Measurements from ENCODE around the gene SYT17.

The SYT17 gene

GRCh38 chr16:19264123-19264673 lies 96.2 kb downstream of the SYT17 start:
- TF ChIP-seq ZFX (IDR thresholded peaks at IDR 0.05) = no peak
- TF ChIP-seq, protein P1, sequence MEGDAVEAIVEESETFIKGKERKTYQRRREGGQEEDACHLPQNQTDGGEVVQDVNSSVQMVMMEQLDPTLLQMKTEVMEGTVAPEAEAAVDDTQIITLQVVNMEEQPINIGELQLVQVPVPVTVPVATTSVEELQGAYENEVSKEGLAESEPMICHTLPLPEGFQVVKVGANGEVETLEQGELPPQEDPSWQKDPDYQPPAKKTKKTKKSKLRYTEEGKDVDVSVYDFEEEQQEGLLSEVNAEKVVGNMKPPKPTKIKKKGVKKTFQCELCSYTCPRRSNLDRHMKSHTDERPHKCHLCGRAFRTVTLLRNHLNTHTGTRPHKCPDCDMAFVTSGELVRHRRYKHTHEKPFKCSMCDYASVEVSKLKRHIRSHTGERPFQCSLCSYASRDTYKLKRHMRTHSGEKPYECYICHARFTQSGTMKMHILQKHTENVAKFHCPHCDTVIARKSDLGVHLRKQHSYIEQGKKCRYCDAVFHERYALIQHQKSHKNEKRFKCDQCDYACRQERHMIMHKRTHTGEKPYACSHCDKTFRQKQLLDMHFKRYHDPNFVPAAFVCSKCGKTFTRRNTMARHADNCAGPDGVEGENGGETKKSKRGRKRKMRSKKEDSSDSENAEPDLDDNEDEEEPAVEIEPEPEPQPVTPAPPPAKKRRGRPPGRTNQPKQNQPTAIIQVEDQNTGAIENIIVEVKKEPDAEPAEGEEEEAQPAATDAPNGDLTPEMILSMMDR (conservative IDR thresholded peaks at IDR 0.05) = no peak
- no peak overlapping the region for H3K27ac ChIP-seq

- TF ChIP-seq, protein P1 (conservative IDR thresholded peaks at IDR 0.05) = no peak
- no peak for TF ChIP-seq ZFX (IDR thresholded peaks at IDR 0.05)
- no peak overlapping the region for H3K27ac ChIP-seq
Measured at GRCh38 chr16:19265380-19265930, 97.4 kb downstream of the SYT17 start.

DNA sequence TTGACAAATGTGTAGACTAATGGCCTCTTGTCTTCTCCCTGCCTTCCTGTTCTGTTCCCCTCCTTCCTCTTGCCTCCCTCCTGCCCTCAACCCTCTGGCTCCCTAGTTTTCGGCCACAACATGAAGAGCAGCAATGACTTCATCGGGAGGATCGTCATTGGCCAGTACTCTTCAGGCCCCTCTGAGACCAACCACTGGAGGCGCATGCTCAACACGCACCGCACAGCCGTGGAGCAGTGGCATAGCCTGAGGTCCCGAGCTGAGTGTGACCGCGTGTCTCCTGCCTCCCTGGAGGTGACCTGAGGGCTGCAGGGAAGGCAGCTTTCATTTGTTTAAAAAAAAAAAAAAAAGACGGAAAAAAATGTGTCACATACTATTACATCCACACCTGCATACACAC lies 98.7 kb downstream of the SYT17 start:
- H3K27ac ChIP-seq = no peak overlapping the region
- TF ChIP-seq, protein P1 (conservative IDR thresholded peaks at IDR 0.05) = no peak
- TF ChIP-seq ZFX (IDR thresholded peaks at IDR 0.05) = no peak

DNA sequence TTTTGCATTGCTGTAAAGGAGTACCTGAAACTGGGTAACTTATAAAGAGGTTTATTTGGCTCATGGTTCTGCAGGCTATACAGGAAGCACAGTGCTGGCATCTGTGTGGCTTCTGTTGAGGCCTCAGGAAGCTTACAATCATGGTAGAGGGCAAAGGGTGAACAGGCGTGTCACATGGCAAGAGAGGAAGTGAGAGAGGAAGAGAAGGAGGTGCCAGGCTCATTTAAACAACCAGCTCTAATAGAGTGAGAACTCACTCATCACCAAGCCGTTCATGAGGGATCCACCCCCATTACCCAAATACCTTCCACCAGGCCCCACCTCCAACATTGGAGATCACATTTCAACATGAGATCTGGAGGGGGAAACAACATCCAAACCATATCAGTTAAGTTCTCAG lies 101.1 kb downstream of the SYT17 start:
- TF ChIP-seq, protein P1 (conservative IDR thresholded peaks at IDR 0.05) = no peak
- no peak for TF ChIP-seq ZFX (IDR thresholded peaks at IDR 0.05)
- H3K27ac ChIP-seq = no peak overlapping the region

- no peak overlapping the region for H3K27ac ChIP-seq
- TF ChIP-seq, protein P1 (conservative IDR thresholded peaks at IDR 0.05) = no peak
- TF ChIP-seq ZFX (IDR thresholded peaks at IDR 0.05) = no peak
Measured at GRCh38 chr16:19274165-19274797, 106.2 kb downstream of the SYT17 start.

- no peak overlapping the region for H3K27ac ChIP-seq
- TF ChIP-seq ZFX (IDR thresholded peaks at IDR 0.05) = no peak
- TF ChIP-seq, protein P1 (conservative IDR thresholded peaks at IDR 0.05) = no peak
Measured at GRCh38 chr16:19278403-19278802, 110.4 kb downstream of the SYT17 start.

- TF ChIP-seq ZFX (IDR thresholded peaks at IDR 0.05) = no peak
- TF ChIP-seq, protein P1 (conservative IDR thresholded peaks at IDR 0.05) = no peak
Measured at GRCh38 chr16:19281246-19281645, 113.2 kb downstream of the SYT17 start.

More at GRCh38 chr16:19281246-19281645, 113.2 kb downstream of the SYT17 start:
- no peak overlapping the region for H3K27ac ChIP-seq

Data from C4-2B (cell line).